ENCODE data around the gene B4GALT6.

DNA sequence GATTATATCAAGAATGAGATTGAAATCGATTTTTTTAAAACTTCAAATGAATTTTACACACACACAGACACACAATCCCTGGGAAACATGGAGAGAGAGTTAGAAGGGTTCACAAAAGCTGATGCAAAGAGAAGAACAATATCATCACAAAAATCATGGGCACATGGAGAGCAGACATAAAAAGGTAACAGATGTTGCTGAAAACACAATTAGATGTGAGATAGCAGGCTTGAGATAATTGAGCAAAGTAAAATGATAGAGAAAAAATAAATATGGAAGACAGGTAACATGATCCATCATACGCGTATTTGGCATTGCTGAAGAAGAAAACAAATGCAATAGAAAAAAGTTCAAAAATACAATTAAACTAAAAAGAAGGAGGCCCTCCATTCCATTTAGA lies 11.6 kb upstream of the B4GALT6 start:
- TF ChIP-seq LEF1 (IDR thresholded peaks at IDR 0.05; ENCODE audit: borderline replicate concordance) (no peak), SP1 (IDR thresholded peaks at IDR 0.05) (no peak), FOXM1 (IDR thresholded peaks at IDR 0.05; ENCODE audit: borderline replicate concordance) (no peak), FOXA1 (IDR thresholded peaks at IDR 0.05) (no peak), FOXK2 (IDR thresholded peaks at IDR 0.05) (no peak), ELF4 (IDR thresholded peaks at IDR 0.05) (no peak), BHLHE40 (IDR thresholded peaks at IDR 0.05; ENCODE audit: borderline replicate concordance) (no peak), SUZ12 (IDR thresholded peaks at IDR 0.05) (no peak), PKNOX1 (IDR thresholded peaks at IDR 0.05) (no peak), HDGF (IDR thresholded peaks at IDR 0.05; ENCODE audit: borderline replicate concordance) (no peak), ARNT (IDR thresholded peaks at IDR 0.05) (no peak), L3MBTL2 (conservative IDR thresholded peaks at IDR 0.05) (no peak), ZNF384 (IDR thresholded peaks at IDR 0.05) (no peak), NFRKB (IDR thresholded peaks at IDR 0.05) (no peak)
